Measurements from ENCODE around the gene RAB33B. TPM values are rescaled to one million over a fixed set of nuclear protein-coding genes. Genes with fewer than 3 reads are reported as not detected.

The RAB33B gene
- total RNA-seq, 1 experiment from 2014 or later, result 5.9 TPM

- CTCF ChIA-PET, result no interaction called here
- Mint-ChIP-seq H3K9me3 (ENCODE audit: low read depth, unreplicated experiment) (no peaks in the 10 kb centered on the region), H3K4me1 (ENCODE audit: low read depth, unreplicated experiment) (peaks cover 8% of the 10 kb centered on the region), H3K27me3 (ENCODE audit: unreplicated experiment) (no peaks in the 10 kb centered on the region), H3K4me3 (ENCODE audit: low read depth, unreplicated experiment) (no peak overlapping the region), H3K36me3 (ENCODE audit: insufficient read depth, unreplicated experiment) (no peaks in the 10 kb centered on the region), H3K27ac (ENCODE audit: unreplicated experiment) (no peak overlapping the region)
- no TSS peak for BruUV-seq (replicated peaks)
- no peak for DNase-seq
- no peak for TF ChIP-seq CTCF (IDR thresholded peaks at IDR 0.05; ENCODE audit: unreplicated experiment)
- intact Hi-C loops (cut with micrococcal nuclease; ENCODE audit: unreplicated experiment), result no loop called here
Observed at GRCh38 chr4:139488442-139488841, 34.5 kb downstream of the RAB33B start.

- CTCF ChIA-PET, result no interaction called here
- no peak for TF ChIP-seq CTCF (IDR thresholded peaks at IDR 0.05; ENCODE audit: unreplicated experiment)
- no peaks in the 10 kb centered on the region for H3K27me3 Mint-ChIP-seq (ENCODE audit: unreplicated experiment)
- H3K9me3 Mint-ChIP-seq (ENCODE audit: low read depth, unreplicated experiment), result no peaks in the 10 kb centered on the region
- no peak for DNase-seq
- no TSS peak for BruUV-seq (replicated peaks)
- intact Hi-C loops (cut with micrococcal nuclease; ENCODE audit: unreplicated experiment), result no loop called here
- no peak overlapping the region for H3K4me3 Mint-ChIP-seq (ENCODE audit: low read depth, unreplicated experiment)
- H3K36me3 Mint-ChIP-seq (ENCODE audit: insufficient read depth, unreplicated experiment), result no peaks in the 10 kb centered on the region
- H3K27ac Mint-ChIP-seq (ENCODE audit: unreplicated experiment), result no peak overlapping the region
- H3K4me1 Mint-ChIP-seq (ENCODE audit: low read depth, unreplicated experiment), result peaks cover 7% of the 10 kb centered on the region
Observed at GRCh38 chr4:139489638-139490037, 35.7 kb downstream of the RAB33B start.

GRCh38 chr4:139492429-139492828 lies 38.5 kb downstream of the RAB33B start:
- BruUV-seq (replicated peaks), result no TSS peak
- CTCF ChIA-PET, result no interaction called here
- no peak overlapping the region for H3K27ac Mint-ChIP-seq (ENCODE audit: unreplicated experiment)
- H3K36me3 Mint-ChIP-seq (ENCODE audit: insufficient read depth, unreplicated experiment), result no peaks in the 10 kb centered on the region
- TF ChIP-seq CTCF (IDR thresholded peaks at IDR 0.05; ENCODE audit: unreplicated experiment), result no peak
- no peaks in the 10 kb centered on the region for H3K9me3 Mint-ChIP-seq (ENCODE audit: low read depth, unreplicated experiment)
- DNase-seq, result no peak
- no peaks in the 10 kb centered on the region for H3K27me3 Mint-ChIP-seq (ENCODE audit: unreplicated experiment)
- no peak overlapping the region for H3K4me3 Mint-ChIP-seq (ENCODE audit: low read depth, unreplicated experiment)
- intact Hi-C loops (cut with micrococcal nuclease; ENCODE audit: unreplicated experiment), result no loop called here
- no peaks in the 10 kb centered on the region for H3K4me1 Mint-ChIP-seq (ENCODE audit: low read depth, unreplicated experiment)

- intact Hi-C loops (cut with micrococcal nuclease; ENCODE audit: unreplicated experiment), result no loop called here
- no peak for DNase-seq
- CTCF ChIA-PET, result no interaction called here
- H3K36me3 Mint-ChIP-seq (ENCODE audit: insufficient read depth, unreplicated experiment), result no peaks in the 10 kb centered on the region
- no peak overlapping the region for H3K27ac Mint-ChIP-seq (ENCODE audit: unreplicated experiment)
- no peak overlapping the region for H3K4me3 Mint-ChIP-seq (ENCODE audit: low read depth, unreplicated experiment)
- no peaks in the 10 kb centered on the region for H3K9me3 Mint-ChIP-seq (ENCODE audit: low read depth, unreplicated experiment)
- no peaks in the 10 kb centered on the region for H3K27me3 Mint-ChIP-seq (ENCODE audit: unreplicated experiment)
- BruUV-seq (replicated peaks), result no TSS peak
- H3K4me1 Mint-ChIP-seq (ENCODE audit: low read depth, unreplicated experiment), result no peaks in the 10 kb centered on the region
- TF ChIP-seq CTCF (IDR thresholded peaks at IDR 0.05; ENCODE audit: unreplicated experiment), result no peak
Observed at GRCh38 chr4:139493176-139493575, 39.3 kb downstream of the RAB33B start.
